ENCODE data around the gene LY6G6F. TPM values are rescaled to one million over a fixed set of nuclear protein-coding genes. Genes with fewer than 3 reads are reported as not detected.

Gene LY6G6F
- total RNA-seq, 1 donor from 2014 or later = not detected

- TF ChIP-seq CTCF (IDR thresholded peaks at IDR 0.05; ENCODE audit: insufficient read depth, low read length, poor library complexity, severe bottlenecking) = no peak
- DNase-seq (ENCODE audit: low read depth) = no peak
- peak overlapping the region; percentile 94 for H3K4me3 ChIP-seq (ENCODE audit: low read depth, low read length)
- peaks cover 2% of the 10 kb centered on the region for H3K36me3 ChIP-seq (ENCODE audit: control insufficient read depth, insufficient read depth, low read length)
- H3K27me3 ChIP-seq (ENCODE audit: control insufficient read depth, insufficient read depth, low read length) = no peaks in the 10 kb centered on the region
These were observed 30.2 kb downstream of the LY6G6F start for GRCh38 chr6:31736768-31737314.

GRCh38 chr6:31737315-31737990 lies 30.8 kb downstream of the LY6G6F start:
- no peak for TF ChIP-seq CTCF (IDR thresholded peaks at IDR 0.05; ENCODE audit: insufficient read depth, low read length, poor library complexity, severe bottlenecking)
- Histone ChIP-seq H3K4me3 (ENCODE audit: low read depth, low read length) (no peak overlapping the region), H3K36me3 (ENCODE audit: control insufficient read depth, insufficient read depth, low read length) (peaks cover 2% of the 10 kb centered on the region), H3K27me3 (ENCODE audit: control insufficient read depth, insufficient read depth, low read length) (no peaks in the 10 kb centered on the region)
- no peak for DNase-seq (ENCODE audit: low read depth)

GRCh38 chr6:31737991-31738979 lies 31.6 kb downstream of the LY6G6F start:
- DNase-seq (ENCODE audit: low read depth) = peak; percentile 69
- Histone ChIP-seq H3K4me3 (ENCODE audit: low read depth, low read length) (peak overlapping the region; percentile 1), H3K27me3 (ENCODE audit: control insufficient read depth, insufficient read depth, low read length) (no peaks in the 10 kb centered on the region), H3K36me3 (ENCODE audit: control insufficient read depth, insufficient read depth, low read length) (peaks cover 2% of the 10 kb centered on the region)
- TF ChIP-seq CTCF (IDR thresholded peaks at IDR 0.05; ENCODE audit: insufficient read depth, low read length, poor library complexity, severe bottlenecking) = peak; percentile 14

GRCh38 chr6:31739639-31740396 lies 33.2 kb downstream of the LY6G6F start, which contains the start of gene MSH5:
Gene MSH5, plus strand, starts transcription at chr6:31740005. Its CDS starts 462 bp downstream, at chr6:31740467.
- Histone ChIP-seq H3K27me3 (ENCODE audit: control insufficient read depth, insufficient read depth, low read length) (no peaks in the 10 kb centered on the region), H3K36me3 (ENCODE audit: control insufficient read depth, insufficient read depth, low read length) (peaks cover 2% of the 10 kb centered on the region), H3K4me3 (ENCODE audit: low read depth, low read length) (peak within 1 kb of the TSS; percentile 50)
- TF ChIP-seq CTCF (IDR thresholded peaks at IDR 0.05; ENCODE audit: insufficient read depth, low read length, poor library complexity, severe bottlenecking) = no peak
- DNase-seq (ENCODE audit: low read depth) = peak; percentile 98

GRCh38 chr6:31740397-31741223 lies 33.9 kb downstream of the LY6G6F start:
- DNase-seq (ENCODE audit: low read depth) = no peak
- TF ChIP-seq CTCF (IDR thresholded peaks at IDR 0.05; ENCODE audit: insufficient read depth, low read length, poor library complexity, severe bottlenecking) = no peak
- peaks cover 2% of the 10 kb centered on the region for H3K36me3 ChIP-seq (ENCODE audit: control insufficient read depth, insufficient read depth, low read length)

More at GRCh38 chr6:31740397-31741223, 33.9 kb downstream of the LY6G6F start:
- peak overlapping the region; percentile 50 for H3K4me3 ChIP-seq (ENCODE audit: low read depth, low read length)
- no peaks in the 10 kb centered on the region for H3K27me3 ChIP-seq (ENCODE audit: control insufficient read depth, insufficient read depth, low read length)

Data from kidney epithelial cell (primary cell).